Pancreas (tissue), 10 donors: ENCODE results near the gene TSPAN15. TPM values are rescaled to one million over a fixed set of nuclear protein-coding genes. Genes with fewer than 3 reads are reported as not detected.

Experiments
- ATAC-seq, 4 donors: fragments of 200-7000 bp; cut with Tn5 transposase; one replicate each; pipeline versions ENCODE4 v1.8.0 to v1.9.1; 2020; ENCODE audit warnings: mild to moderate bottlenecking in 4 of 4, moderate library complexity in 4 of 4
- DNase-seq, 6 donors: peaks; one replicate each; pipeline ENCODE4 v3.0.0-alpha.2; 2020
- FAIRE-seq: peaks from 2 replicates; lab custom pipeline; 2012; peaks lifted over from hg19 to GRCh38; lab: Jason Lieb, UNC
- H3K27ac ChIP-seq, 4 donors: fragments of 200-600 bp; sonication (generic); 1 replicate in 3 of 4; 2 replicates in 1 of 4; pipeline versions ENCODE4 v1.5.0 to v1.8.0; 2020
- H3K27me3 ChIP-seq, 4 donors: fragments of 200-600 bp; one replicate each; pipeline ENCODE4 v1.8.0; 2021
- H3K36me3 ChIP-seq, 3 donors: fragments of 200-600 bp; sonication (generic) in 1 of 3; one replicate each; pipeline versions ENCODE4 v1.5.0 to v1.8.0; 2020 to 2021
- H3K4me1 ChIP-seq, 3 donors: fragments of 200-600 bp; one replicate each; pipeline ENCODE4 v1.8.0; 2021
- H3K4me3 ChIP-seq, 4 donors: fragments of 200-600 bp; sonication (generic) in 2 of 4; one replicate each; pipeline versions ENCODE4 v1.5.0 to v1.8.0; 2020 to 2021
- H3K9me3 ChIP-seq, 4 donors: fragments of 200-600 bp; one replicate each; pipeline ENCODE4 v1.8.0; 2021
- CTCF ChIP-seq, 4 donors: fragments of 200-600 bp; sonication (generic) in 3 of 4; IDR thresholded peaks; one replicate each; pipeline versions ENCODE4 v1.5.0 to v1.8.0; 2021; ENCODE audit warnings: antibody characterized with exemption in 4 of 4
- WGBS, 2 donors: extraction: QIAGEN DNeasy Blood & Tissue Kit; methylation state at CpG; one replicate each; pipeline ENCODE4 v1.1.7; 2013; 5-methylcytosine and 5-hydroxymethylcytosine counted together
- intact Hi-C, 3 donors: fragments of 100-400 bp; cut with DNase I; formaldehyde crosslinking; loops; one replicate each; pipeline versions ENCODE4 v1.11.1 to v1.14.2; 2022
- polyA plus RNA-seq, 2 donors: library from polyadenylated mRNA; stranded (reverse); fragments of 200-250 nt; gene quantifications; one replicate each; pipeline ENCODE4 v1.2.3, GENCODE V29; 2013
- total RNA-seq, 6 donors: library from RNA; stranded (reverse); fragmentation: NEBNext Ultra II Directional in 4 of 6; extraction: Animal tissue kit (Norgen Biotek cat#: 25700) in 4 of 6; gene quantifications; one replicate each; pipeline versions ENCODE4 v1.2.1 to v1.2.4, GENCODE V29; 2021 to 2023
- donor health status: healthy with polysubstance abuse.
- donor health status: DM: no; HTN: no; CAD: no; lungs with moderate emphysema.
- donor health status: DM: no; HTN: no; CAD: no.
- donor health status: control.
- donor health status: control.
- donor health status: Bipolar disorder and iron deficiency.
- donor health status: DM: yes; HTN: yes; CAD: no.
- donor health status: DM: no; HTN: no; CAD: no.
- donor health status: DM: no; HTN: no; CAD: no.
- donor health status: DM: yes; HTN: yes; CAD: no.

Gene TSPAN15
- total and polyA plus RNA-seq, 8 donors: 10.9 to 49.2 (median 17.6) TPM

- no peak for DNase-seq
- Histone ChIP-seq H3K27ac (no peak overlapping the region), H3K9me3 (no peaks in the 10 kb centered on the region), H3K4me3 (no peak overlapping the region), H3K36me3 (no peaks in the 10 kb centered on the region), H3K27me3 (no peaks in the 10 kb centered on the region), H3K4me1 (no peaks in the 10 kb centered on the region)
- no peak for TF ChIP-seq CTCF (IDR thresholded peaks at IDR 0.05)
- 55 to 69% methylated on average over 3 of the region's 3 CpGs for WGBS, 2 donors
- no peak for FAIRE-seq
- intact Hi-C loops: no loop called here
- ATAC-seq: no peak
These were observed 87.2 kb downstream of the TSPAN15 start for GRCh38 chr10:69538461-69538860.

- intact Hi-C loops: no loop called here
- H3K36me3 ChIP-seq: no peaks in the 10 kb centered on the region
- DNase-seq: no peak
- H3K4me3 ChIP-seq: no peak overlapping the region
- no peak for TF ChIP-seq CTCF (IDR thresholded peaks at IDR 0.05)
- ATAC-seq: no peak
- no peaks in the 10 kb centered on the region for H3K27me3 ChIP-seq
- no peak overlapping the region for H3K27ac ChIP-seq
- no peak for FAIRE-seq
- H3K4me1 ChIP-seq: no peaks in the 10 kb centered on the region
- 61 to 63% methylated on average over 2 of the region's 2 CpGs for WGBS, 2 donors
- no peaks in the 10 kb centered on the region for H3K9me3 ChIP-seq
These were observed 90.2 kb downstream of the TSPAN15 start for GRCh38 chr10:69541463-69541862.

GRCh38 chr10:69549959-69550358 lies 98.7 kb downstream of the TSPAN15 start:
- Histone ChIP-seq H3K36me3 (no peaks in the 10 kb centered on the region), H3K27ac (no peak overlapping the region), H3K4me1 (no peaks in the 10 kb centered on the region), H3K4me3 (no peak overlapping the region), H3K9me3 (no peaks in the 10 kb centered on the region), H3K27me3 (no peaks in the 10 kb centered on the region)
- no peak for ATAC-seq
- DNase-seq: no peak
- intact Hi-C loops: no loop called here
- TF ChIP-seq CTCF (IDR thresholded peaks at IDR 0.05): no peak
- FAIRE-seq: no peak

- DNase-seq (peak in 1 of 6 donors; percentile 15), FAIRE-seq (no peak), ATAC-seq (peak in 2 of 4 donors; percentile 32 to 70)
- no peak overlapping the region for H3K27ac ChIP-seq
- intact Hi-C loops: no loop called here
- no peak for TF ChIP-seq CTCF (IDR thresholded peaks at IDR 0.05)
- no peaks in the 10 kb centered on the region for H3K27me3 ChIP-seq
- no peaks in the 10 kb centered on the region for H3K36me3 ChIP-seq
- 0 to 9% methylated on average over 1 of the region's 1 CpG for WGBS, 2 donors
- H3K9me3 ChIP-seq: no peaks in the 10 kb centered on the region
- H3K4me3 ChIP-seq: no peak overlapping the region
- no peaks in the 10 kb centered on the region for H3K4me1 ChIP-seq
These were observed 101.0 kb downstream of the TSPAN15 start for GRCh38 chr10:69552268-69552667.

- Histone ChIP-seq H3K27ac (no peak overlapping the region), H3K4me3 (no peak overlapping the region), H3K36me3 (no peaks in the 10 kb centered on the region), H3K27me3 (no peaks in the 10 kb centered on the region), H3K9me3 (no peaks in the 10 kb centered on the region), H3K4me1 (no peaks in the 10 kb centered on the region)
- intact Hi-C loops: no loop called here
- DNase-seq: no peak
- ATAC-seq: no peak
- FAIRE-seq: no peak
- no peak for TF ChIP-seq CTCF (IDR thresholded peaks at IDR 0.05)
- 77 to 81% methylated on average over 4 of the region's 4 CpGs for WGBS, 2 donors
These were observed 102.1 kb downstream of the TSPAN15 start for GRCh38 chr10:69553328-69553727.
